ENCODE data around the gene TNNI3K.

TNNI3K gene

DNA sequence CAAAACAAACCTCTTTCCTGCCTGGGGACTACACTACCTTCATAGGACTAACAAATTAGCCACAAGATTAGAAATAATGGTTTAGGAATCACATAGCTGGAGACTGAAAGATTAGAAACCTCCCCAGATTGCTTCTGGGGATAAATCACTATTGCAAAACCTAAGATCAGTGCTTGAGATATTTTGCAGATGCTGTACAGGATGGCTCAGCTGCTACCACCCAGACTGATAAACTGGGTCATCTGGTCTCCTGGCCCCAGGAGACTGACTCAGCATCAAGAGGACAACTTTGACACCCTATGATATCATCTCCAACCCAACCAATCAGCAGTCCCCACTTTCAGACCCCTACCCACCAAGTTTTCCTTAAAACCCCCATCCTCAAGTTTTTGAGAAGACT is 140.2 kb downstream of the TNNI3K start:
- TF ChIP-seq, protein P1, sequence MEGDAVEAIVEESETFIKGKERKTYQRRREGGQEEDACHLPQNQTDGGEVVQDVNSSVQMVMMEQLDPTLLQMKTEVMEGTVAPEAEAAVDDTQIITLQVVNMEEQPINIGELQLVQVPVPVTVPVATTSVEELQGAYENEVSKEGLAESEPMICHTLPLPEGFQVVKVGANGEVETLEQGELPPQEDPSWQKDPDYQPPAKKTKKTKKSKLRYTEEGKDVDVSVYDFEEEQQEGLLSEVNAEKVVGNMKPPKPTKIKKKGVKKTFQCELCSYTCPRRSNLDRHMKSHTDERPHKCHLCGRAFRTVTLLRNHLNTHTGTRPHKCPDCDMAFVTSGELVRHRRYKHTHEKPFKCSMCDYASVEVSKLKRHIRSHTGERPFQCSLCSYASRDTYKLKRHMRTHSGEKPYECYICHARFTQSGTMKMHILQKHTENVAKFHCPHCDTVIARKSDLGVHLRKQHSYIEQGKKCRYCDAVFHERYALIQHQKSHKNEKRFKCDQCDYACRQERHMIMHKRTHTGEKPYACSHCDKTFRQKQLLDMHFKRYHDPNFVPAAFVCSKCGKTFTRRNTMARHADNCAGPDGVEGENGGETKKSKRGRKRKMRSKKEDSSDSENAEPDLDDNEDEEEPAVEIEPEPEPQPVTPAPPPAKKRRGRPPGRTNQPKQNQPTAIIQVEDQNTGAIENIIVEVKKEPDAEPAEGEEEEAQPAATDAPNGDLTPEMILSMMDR (IDR thresholded peaks at IDR 0.05; ENCODE audit: insufficient read depth, low read length, poor library complexity, severe bottlenecking) = no peak
- DNase-seq (ENCODE audit: extremely low read depth, insufficient read length) = no peak
- Histone ChIP-seq H3K4me3 (replicated peaks; ENCODE audit: low read depth, low read length) (no peak overlapping the region), H3K27me3 (replicated peaks; ENCODE audit: control insufficient read depth, insufficient read depth, low read length) (no peaks in the 10 kb centered on the region), H3K36me3 (ENCODE audit: control insufficient read depth, insufficient read depth, low read length) (no peaks in the 10 kb centered on the region)

DNA sequence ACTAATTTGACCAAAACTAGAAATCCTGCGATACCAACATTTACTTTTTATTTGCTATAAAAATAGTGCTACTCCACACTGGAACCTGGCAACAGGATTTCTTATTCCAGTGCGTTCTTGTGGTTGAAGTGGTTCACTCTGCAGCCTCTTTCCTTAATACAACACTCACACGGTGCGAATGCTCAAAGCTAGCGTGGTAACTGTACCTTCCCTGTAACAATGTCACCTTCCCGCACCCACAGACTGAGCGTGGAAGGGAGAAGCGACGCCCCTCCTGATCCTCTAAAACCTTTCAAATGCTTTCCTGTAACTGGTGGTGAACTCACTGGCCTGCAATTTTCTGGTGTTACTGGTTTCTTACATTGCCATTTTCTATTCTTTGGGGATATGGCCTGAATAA is 145.1 kb downstream of the TNNI3K start:
- TF ChIP-seq, protein P1 (IDR thresholded peaks at IDR 0.05; ENCODE audit: insufficient read depth, low read length, poor library complexity, severe bottlenecking) = no peak
- no peaks in the 10 kb centered on the region for H3K36me3 ChIP-seq (ENCODE audit: control insufficient read depth, insufficient read depth, low read length)
- H3K27me3 ChIP-seq (replicated peaks; ENCODE audit: control insufficient read depth, insufficient read depth, low read length) = no peaks in the 10 kb centered on the region
- no peak for DNase-seq (ENCODE audit: extremely low read depth, insufficient read length)
- no peak overlapping the region for H3K4me3 ChIP-seq (replicated peaks; ENCODE audit: low read depth, low read length)

DNA sequence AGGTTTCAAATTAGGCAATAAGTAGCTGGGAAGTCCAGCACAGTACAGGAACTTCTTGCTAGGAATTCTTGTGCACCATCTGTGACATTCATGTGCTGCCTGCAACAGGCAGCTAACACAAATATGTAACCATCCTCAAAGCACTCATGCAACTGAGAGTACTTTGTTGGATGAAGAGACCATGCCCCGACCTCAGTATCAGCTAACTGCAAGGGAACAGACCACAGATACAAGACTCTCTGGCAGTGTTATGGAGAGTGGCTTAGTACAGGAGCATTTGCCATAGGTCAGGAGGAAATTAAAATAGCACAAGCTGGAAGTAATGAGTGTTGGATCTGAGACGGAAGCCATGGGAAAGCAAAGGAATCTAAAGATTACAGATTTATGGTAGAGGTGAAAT is 153.7 kb downstream of the TNNI3K start:
- no peak for DNase-seq (ENCODE audit: extremely low read depth, insufficient read length)
- TF ChIP-seq, protein P1 (IDR thresholded peaks at IDR 0.05; ENCODE audit: insufficient read depth, low read length, poor library complexity, severe bottlenecking) = no peak
- Histone ChIP-seq H3K27me3 (replicated peaks; ENCODE audit: control insufficient read depth, insufficient read depth, low read length) (no peaks in the 10 kb centered on the region), H3K36me3 (ENCODE audit: control insufficient read depth, insufficient read depth, low read length) (no peaks in the 10 kb centered on the region), H3K4me3 (replicated peaks; ENCODE audit: low read depth, low read length) (no peak overlapping the region)

DNA sequence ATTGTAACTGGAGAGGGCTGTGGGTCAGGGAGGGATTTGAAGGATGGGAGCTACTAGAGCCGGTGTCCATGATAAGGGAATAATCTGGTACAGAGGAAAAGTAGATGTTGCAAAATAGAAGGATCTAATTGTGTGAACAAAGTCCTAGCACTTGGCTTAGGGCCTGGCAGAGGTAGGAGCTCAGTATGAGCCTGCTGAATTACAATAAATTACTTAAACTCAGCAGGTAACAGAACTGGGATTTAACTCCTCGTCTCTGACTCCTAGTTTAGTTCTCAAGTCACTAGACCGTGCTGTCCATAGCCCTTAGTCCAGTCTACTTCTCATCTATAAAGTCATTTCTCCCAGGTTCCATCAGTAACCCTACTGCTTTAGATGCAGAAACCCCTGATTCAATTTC is 157.0 kb downstream of the TNNI3K start:
- TF ChIP-seq, protein P1 (IDR thresholded peaks at IDR 0.05; ENCODE audit: insufficient read depth, low read length, poor library complexity, severe bottlenecking) = no peak
- Histone ChIP-seq H3K4me3 (replicated peaks; ENCODE audit: low read depth, low read length) (no peak overlapping the region), H3K27me3 (replicated peaks; ENCODE audit: control insufficient read depth, insufficient read depth, low read length) (no peaks in the 10 kb centered on the region), H3K36me3 (ENCODE audit: control insufficient read depth, insufficient read depth, low read length) (no peaks in the 10 kb centered on the region)
- DNase-seq (ENCODE audit: extremely low read depth, insufficient read length) = no peak

DNA sequence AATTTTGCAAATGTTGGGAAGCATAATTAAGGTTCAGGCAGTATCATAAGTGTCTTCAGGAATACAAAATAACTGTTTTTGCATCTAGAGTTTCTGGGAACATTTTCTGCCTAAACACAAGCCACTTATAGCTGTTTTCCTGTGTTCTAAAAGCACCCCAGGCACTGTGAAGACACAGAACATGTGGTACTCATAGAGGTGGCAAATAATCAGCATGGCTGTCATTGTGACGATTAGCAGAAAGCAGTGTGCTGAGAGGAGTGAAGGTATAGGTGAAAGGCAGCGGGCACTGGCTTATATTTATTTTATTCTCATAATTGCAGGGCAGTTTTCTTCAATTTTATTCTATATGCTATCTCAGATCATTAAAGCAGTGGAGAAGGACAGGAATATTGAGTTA is 157.7 kb downstream of the TNNI3K start:
- H3K4me3 ChIP-seq (replicated peaks; ENCODE audit: low read depth, low read length) = no peak overlapping the region
- TF ChIP-seq, protein P1 (IDR thresholded peaks at IDR 0.05; ENCODE audit: insufficient read depth, low read length, poor library complexity, severe bottlenecking) = no peak
- H3K27me3 ChIP-seq (replicated peaks; ENCODE audit: control insufficient read depth, insufficient read depth, low read length) = no peaks in the 10 kb centered on the region
- no peak for DNase-seq (ENCODE audit: extremely low read depth, insufficient read length)
- no peaks in the 10 kb centered on the region for H3K36me3 ChIP-seq (ENCODE audit: control insufficient read depth, insufficient read depth, low read length)

DNA sequence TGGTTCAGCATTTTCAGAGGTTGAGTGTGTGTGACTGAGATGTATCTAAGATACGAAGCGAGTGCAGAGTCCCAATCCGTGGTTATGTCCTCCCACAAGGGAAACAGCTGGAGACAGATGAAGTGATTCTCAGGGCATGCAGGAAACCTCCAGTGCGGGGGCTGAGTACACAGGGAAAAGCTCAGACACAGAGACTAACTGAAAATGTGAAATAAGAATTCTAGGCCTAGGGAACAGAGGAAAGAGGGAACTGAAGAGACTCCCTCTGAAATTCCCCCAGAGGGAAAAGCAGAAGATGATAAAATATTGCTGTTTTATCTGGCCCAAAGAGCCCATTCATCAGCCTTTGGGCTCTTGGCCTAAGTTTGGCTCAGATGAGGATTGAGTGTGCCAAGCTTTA is 160.4 kb downstream of the TNNI3K start:
- H3K4me3 ChIP-seq (replicated peaks; ENCODE audit: low read depth, low read length) = no peak overlapping the region
- TF ChIP-seq, protein P1 (IDR thresholded peaks at IDR 0.05; ENCODE audit: insufficient read depth, low read length, poor library complexity, severe bottlenecking) = no peak
- no peaks in the 10 kb centered on the region for H3K27me3 ChIP-seq (replicated peaks; ENCODE audit: control insufficient read depth, insufficient read depth, low read length)
- DNase-seq (ENCODE audit: extremely low read depth, insufficient read length) = no peak
- H3K36me3 ChIP-seq (ENCODE audit: control insufficient read depth, insufficient read depth, low read length) = no peaks in the 10 kb centered on the region
